ENCODE results near the gene MKKS. TPM values are rescaled to one million over a fixed set of nuclear protein-coding genes. Genes with fewer than 3 reads are reported as not detected.

Gene MKKS
- total RNA-seq (2022) (11.6 and 12.1 TPM in 2 replicates), Bru-seq, nascent RNA (percentile 70 among the genes with signal in this experiment), BruChase-seq, experiment 1, labeled RNA remaining after a 6-hour chase (percentile 65 among the genes with signal in this experiment), BruChase-seq, experiment 2, labeled RNA remaining after a 2-hour chase (percentile 61 among the genes with signal in this experiment)
- long read RNA-seq, full-length matches to known transcripts, result 22 of 125 reads
- long read RNA-seq, partial matches to known transcripts, result 95 of 125 reads
- long read RNA-seq, other reads (novel, unspliced or antisense), result 8 of 125 reads

GRCh38 chr20:10433623-10434466 is at the start of gene MKKS:
MKKS (minus strand) TSS chr20:10434222; CDS start chr20:10413514, 20,708 bp downstream.
- H3K4me3 Mint-ChIP-seq (ENCODE audit: low read depth, unreplicated experiment), result peak within 1 kb of the TSS; percentile 90
- intact Hi-C loops (cut with micrococcal nuclease; ENCODE audit: unreplicated experiment), result no loop called here
- peak; percentile 85 for DNase-seq

DNA sequence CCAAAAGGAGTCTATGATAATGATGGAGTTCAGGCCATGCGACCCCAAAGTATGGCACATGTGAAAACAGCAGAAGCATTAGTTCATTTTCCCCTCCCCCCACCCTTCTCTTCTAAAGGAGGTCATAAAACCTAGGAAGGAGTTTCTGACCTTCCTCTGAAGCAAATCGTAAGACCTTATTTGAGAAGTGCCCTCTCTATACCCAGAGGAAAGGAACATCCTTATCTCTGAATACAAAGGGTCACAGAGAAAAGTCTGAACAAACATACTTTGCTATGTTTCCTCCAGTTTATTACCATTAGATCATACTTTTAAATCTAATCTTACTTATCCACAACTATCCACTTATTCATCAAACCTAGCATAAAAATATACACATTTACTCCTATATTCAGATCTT is 49.7 kb upstream of the MKKS start:
- Mint-ChIP-seq H3K4me1 (ENCODE audit: low read depth, unreplicated experiment) (no peaks in the 10 kb centered on the region), H3K27me3 (ENCODE audit: unreplicated experiment) (no peaks in the 10 kb centered on the region), H3K27ac (ENCODE audit: unreplicated experiment) (no peak overlapping the region), H3K9me3 (ENCODE audit: low read depth, unreplicated experiment) (no peaks in the 10 kb centered on the region), H3K36me3 (ENCODE audit: insufficient read depth, unreplicated experiment) (no peaks in the 10 kb centered on the region), H3K4me3 (ENCODE audit: low read depth, unreplicated experiment) (no peak overlapping the region)
- no TSS peak for BruUV-seq (replicated peaks)
- intact Hi-C loops (cut with micrococcal nuclease; ENCODE audit: unreplicated experiment), result no loop called here
- TF ChIP-seq CTCF (IDR thresholded peaks at IDR 0.05; ENCODE audit: unreplicated experiment), result no peak
- no peak for DNase-seq
- CTCF ChIA-PET, result no interaction called here

More at GRCh38 chr20:10433623-10434466, at the start of gene MKKS:
- BruUV-seq (replicated peaks), result TSS peak; percentile 35
- CTCF ChIA-PET, result interaction anchor here (0.5 to 1.8 kb wide), 5 partner anchors 80 to 816 kb away, joined by 3 to 5 read pairs (median 4); partner anchors contain the start of gene SNAP25
- peaks cover 39% of the 10 kb centered on the region for H3K36me3 Mint-ChIP-seq (ENCODE audit: insufficient read depth, unreplicated experiment)
- no peaks in the 10 kb centered on the region for H3K9me3 Mint-ChIP-seq (ENCODE audit: low read depth, unreplicated experiment)
- H3K27ac Mint-ChIP-seq (ENCODE audit: unreplicated experiment), result peak within 1 kb of the TSS; percentile 88
- TF ChIP-seq CTCF (IDR thresholded peaks at IDR 0.05; ENCODE audit: unreplicated experiment), result no peak
- no peaks in the 10 kb centered on the region for H3K27me3 Mint-ChIP-seq (ENCODE audit: unreplicated experiment)
- H3K4me1 Mint-ChIP-seq (ENCODE audit: low read depth, unreplicated experiment), result peaks cover 38% of the 10 kb centered on the region

- no peak for TF ChIP-seq CTCF (IDR thresholded peaks at IDR 0.05; ENCODE audit: unreplicated experiment)
- H3K27ac Mint-ChIP-seq (ENCODE audit: unreplicated experiment), result no peak overlapping the region
- no peaks in the 10 kb centered on the region for H3K27me3 Mint-ChIP-seq (ENCODE audit: unreplicated experiment)
- H3K4me3 Mint-ChIP-seq (ENCODE audit: low read depth, unreplicated experiment), result no peak overlapping the region
- CTCF ChIA-PET, result interaction anchor here (0.6 kb wide), 1 partner anchor 597 kb away, joined by 3 read pairs; no protein-coding TSS in a partner anchor
- no peak for DNase-seq
- BruUV-seq (replicated peaks), result no TSS peak
- H3K9me3 Mint-ChIP-seq (ENCODE audit: low read depth, unreplicated experiment), result no peaks in the 10 kb centered on the region
- no peaks in the 10 kb centered on the region for H3K4me1 Mint-ChIP-seq (ENCODE audit: low read depth, unreplicated experiment)
- intact Hi-C loops (cut with micrococcal nuclease; ENCODE audit: unreplicated experiment), result no loop called here
- no peaks in the 10 kb centered on the region for H3K36me3 Mint-ChIP-seq (ENCODE audit: insufficient read depth, unreplicated experiment)
Measured at GRCh38 chr20:10481676-10482075, 47.7 kb upstream of the MKKS start.

DNA sequence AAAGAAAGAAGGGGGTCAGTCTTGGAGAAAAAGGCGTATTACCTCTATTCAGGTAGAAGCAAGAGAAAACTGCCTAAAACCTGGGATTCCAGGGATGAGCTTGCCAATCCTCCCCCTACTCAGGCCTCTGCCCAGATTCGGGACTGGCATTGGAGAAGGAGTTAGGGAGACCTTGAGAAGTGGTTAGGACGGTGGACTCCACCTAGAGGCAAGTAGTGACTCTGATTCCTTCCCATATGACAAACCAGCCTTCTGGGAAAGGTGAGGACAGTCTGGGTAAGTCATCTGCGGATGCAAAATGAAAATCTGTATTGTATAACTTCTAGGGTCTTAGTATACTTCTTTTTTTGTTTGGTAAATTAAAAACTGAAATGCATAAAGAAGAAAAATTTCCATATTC is 44.9 kb upstream of the MKKS start:
- Mint-ChIP-seq H3K9me3 (ENCODE audit: low read depth, unreplicated experiment) (no peaks in the 10 kb centered on the region), H3K27me3 (ENCODE audit: unreplicated experiment) (no peaks in the 10 kb centered on the region), H3K4me3 (ENCODE audit: low read depth, unreplicated experiment) (no peak overlapping the region), H3K36me3 (ENCODE audit: insufficient read depth, unreplicated experiment) (no peaks in the 10 kb centered on the region), H3K27ac (ENCODE audit: unreplicated experiment) (no peak overlapping the region), H3K4me1 (ENCODE audit: low read depth, unreplicated experiment) (no peaks in the 10 kb centered on the region)
- CTCF ChIA-PET, result no interaction called here
- no peak for TF ChIP-seq CTCF (IDR thresholded peaks at IDR 0.05; ENCODE audit: unreplicated experiment)
- intact Hi-C loops (cut with micrococcal nuclease; ENCODE audit: unreplicated experiment), result no loop called here
- no peak for DNase-seq
- BruUV-seq (replicated peaks), result no TSS peak

Data from Calu3 (cell line).